ENCODE data around the gene ZDHHC24.
A peak's percentile ranks its signal among the peaks of the same experiment; 100 is the strongest.
"Not testable (repeated sequence)": the region's sequence is repeated elsewhere in the genome, so short reads cannot be mapped to it uniquely, and the experiment has no call there.

ZDHHC24 gene, protein sequence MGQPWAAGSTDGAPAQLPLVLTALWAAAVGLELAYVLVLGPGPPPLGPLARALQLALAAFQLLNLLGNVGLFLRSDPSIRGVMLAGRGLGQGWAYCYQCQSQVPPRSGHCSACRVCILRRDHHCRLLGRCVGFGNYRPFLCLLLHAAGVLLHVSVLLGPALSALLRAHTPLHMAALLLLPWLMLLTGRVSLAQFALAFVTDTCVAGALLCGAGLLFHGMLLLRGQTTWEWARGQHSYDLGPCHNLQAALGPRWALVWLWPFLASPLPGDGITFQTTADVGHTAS

DNA sequence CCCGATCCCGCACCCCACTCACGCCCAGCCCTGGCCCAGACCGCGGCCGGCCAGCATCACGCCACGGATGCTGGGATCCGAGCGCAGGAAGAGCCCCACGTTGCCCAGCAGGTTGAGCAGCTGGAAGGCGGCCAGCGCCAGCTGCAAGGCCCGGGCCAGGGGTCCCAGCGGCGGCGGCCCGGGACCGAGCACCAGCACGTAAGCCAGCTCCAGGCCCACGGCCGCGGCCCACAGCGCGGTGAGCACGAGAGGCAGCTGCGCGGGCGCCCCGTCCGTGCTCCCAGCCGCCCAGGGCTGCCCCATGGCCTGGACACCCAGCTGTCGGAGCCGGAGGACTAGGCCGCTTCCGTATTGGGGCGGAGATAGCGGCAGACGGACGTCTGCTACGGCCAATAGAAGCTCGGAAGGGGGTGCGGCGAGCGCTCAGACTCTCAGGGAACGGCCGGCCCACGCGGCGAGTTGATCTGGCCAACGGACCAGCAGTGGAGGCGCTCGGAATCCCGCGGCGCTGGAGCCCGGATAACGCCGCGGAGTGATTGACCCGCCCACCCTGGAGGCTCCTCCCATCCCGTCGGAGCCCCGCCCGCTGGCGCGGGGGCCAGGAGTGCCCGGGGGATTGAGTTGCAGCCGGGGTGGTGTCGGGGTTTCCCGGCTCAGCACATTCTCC is at the start of gene ZDHHC24:
Gene ZDHHC24, minus strand, starts transcription at position 348 of the 667 bp plus-strand sequence. Its CDS starts 45 bp downstream, at position 303.
- Histone ChIP-seq H3K27ac (ENCODE audit: low read depth, low read length) (peak within 1 kb of the TSS; percentile 59), H3K4me3 (ENCODE audit: low read depth, low read length) (peak within 1 kb of the TSS; percentile 71), H3K9ac (ENCODE audit: low read depth, low read length) (peak within 1 kb of the TSS; percentile 39), H3K4me1 (ENCODE audit: control insufficient read depth, insufficient read depth, low read length) (peaks cover 18% of the 10 kb centered on the region; the same call in 1 of the 2 replicates), H3K36me3 (ENCODE audit: control insufficient read depth, insufficient read depth, low read length) (no peaks in the 10 kb centered on the region; the same call in 1 of the 2 replicates), H3K27me3 (ENCODE audit: control insufficient read depth, insufficient read depth, low read length) (no peaks in the 10 kb centered on the region; the same call in 1 of the 2 replicates), H3K9me3 (ENCODE audit: control insufficient read depth, insufficient read depth, low read length) (no peaks in the 10 kb centered on the region)

DNA sequence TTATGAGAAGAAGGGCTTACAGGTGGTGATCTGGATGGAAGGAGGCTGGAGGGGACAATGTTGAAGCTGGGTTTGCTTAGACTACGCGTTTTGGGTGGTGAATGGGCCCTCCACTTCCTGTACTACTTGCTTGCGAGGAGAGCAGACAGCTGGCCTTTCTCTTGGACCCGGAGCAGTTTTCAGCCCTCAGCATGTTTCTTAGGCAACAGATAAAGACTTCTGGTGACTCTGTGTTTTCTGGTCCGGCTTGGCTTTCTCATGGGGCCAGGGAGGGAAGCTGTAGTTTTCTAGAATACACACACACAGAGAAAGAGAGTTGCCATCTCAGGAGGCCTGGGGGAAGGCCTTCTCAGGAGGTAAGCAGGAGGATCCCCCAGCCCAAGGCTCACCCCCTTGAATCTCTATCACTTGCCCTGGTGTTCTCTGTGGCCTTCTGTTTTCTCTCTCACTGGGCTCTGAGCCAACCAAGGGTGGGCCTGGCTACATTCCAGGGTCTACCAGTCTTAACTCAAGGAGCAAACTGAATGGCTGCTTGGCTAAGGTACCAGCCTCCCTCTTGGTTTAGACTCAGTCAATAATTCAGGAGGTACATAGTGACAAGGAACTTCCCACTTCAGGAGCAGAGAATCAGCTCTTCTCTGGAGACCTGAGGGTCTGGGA is 49.5 kb upstream of the ZDHHC24 start:
- H3K4me3 ChIP-seq (ENCODE audit: low read depth, low read length) = no peak overlapping the region
- no peak overlapping the region for H3K27ac ChIP-seq (ENCODE audit: low read depth, low read length)
- 0 out of 2 replicates have a peak, but pooled peaks cover 5% of the 10 kb centered on the region for H3K4me1 ChIP-seq (ENCODE audit: control insufficient read depth, insufficient read depth, low read length)
- peaks cover 8% of the 10 kb centered on the region for H3K9me3 ChIP-seq (ENCODE audit: control insufficient read depth, insufficient read depth, low read length)
- peaks cover 15% of the 10 kb centered on the region; the same call in 1 of the 2 replicates for H3K36me3 ChIP-seq (ENCODE audit: control insufficient read depth, insufficient read depth, low read length)
- H3K27me3 ChIP-seq (ENCODE audit: control insufficient read depth, insufficient read depth, low read length) = peaks cover 5% of the 10 kb centered on the region; the same call in 1 of the 2 replicates
- H3K9ac ChIP-seq (ENCODE audit: low read depth, low read length) = no peak overlapping the region

DNA sequence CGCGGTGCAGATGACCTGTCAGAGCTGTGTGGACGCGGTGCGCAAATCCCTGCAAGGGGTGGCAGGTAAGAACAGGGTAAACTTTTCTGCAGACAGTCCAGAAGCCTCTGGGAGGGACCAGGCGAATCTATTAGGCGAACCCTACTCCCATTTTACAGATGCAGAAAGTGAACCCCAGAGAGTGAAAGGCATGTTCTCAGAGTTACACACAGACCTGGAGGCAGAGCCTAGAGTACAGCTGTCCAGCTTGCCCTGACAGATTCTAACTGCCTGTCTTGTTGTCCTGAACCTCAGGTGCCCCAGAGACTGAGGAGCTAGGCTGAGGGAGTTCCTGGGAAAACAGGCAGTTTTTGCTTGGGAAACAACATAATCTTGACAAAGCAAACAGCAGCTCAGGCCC is 47.8 kb upstream of the ZDHHC24 start:
- Histone ChIP-seq H3K27me3 (ENCODE audit: control insufficient read depth, insufficient read depth, low read length) (peaks cover 5% of the 10 kb centered on the region; the same call in 1 of the 2 replicates), H3K36me3 (ENCODE audit: control insufficient read depth, insufficient read depth, low read length) (0 out of 2 replicates have a peak, but pooled peaks cover 2% of the 10 kb centered on the region), H3K4me1 (ENCODE audit: control insufficient read depth, insufficient read depth, low read length) (0 out of 2 replicates have a peak, but pooled peaks cover 5% of the 10 kb centered on the region), H3K9ac (ENCODE audit: low read depth, low read length) (no peak overlapping the region), H3K4me3 (ENCODE audit: low read depth, low read length) (peak overlapping the region; percentile 60), H3K9me3 (ENCODE audit: control insufficient read depth, insufficient read depth, low read length) (peaks cover 8% of the 10 kb centered on the region), H3K27ac (ENCODE audit: low read depth, low read length) (no peak overlapping the region)

DNA sequence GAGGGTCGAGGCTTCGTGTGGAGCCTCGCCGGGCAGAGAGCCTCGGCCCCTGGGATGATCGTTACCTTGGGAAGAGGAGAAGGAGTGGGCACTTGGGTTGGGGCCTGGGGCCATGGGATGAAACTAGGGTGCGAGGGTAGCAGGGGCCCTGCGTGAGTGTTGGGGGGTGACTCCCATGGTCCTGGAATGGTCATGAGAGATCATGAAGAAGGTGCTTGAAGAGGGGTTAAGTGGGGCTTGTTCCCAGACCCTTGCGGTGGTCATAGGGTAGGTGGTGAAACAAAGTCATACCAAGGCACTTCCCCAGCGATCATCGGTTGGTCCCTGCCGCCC is 47.4 kb upstream of the ZDHHC24 start:
- 0 out of 2 replicates have a peak, but pooled peaks cover 5% of the 10 kb centered on the region for H3K4me1 ChIP-seq (ENCODE audit: control insufficient read depth, insufficient read depth, low read length)
- peak overlapping the region; percentile 60 for H3K4me3 ChIP-seq (ENCODE audit: low read depth, low read length)

DNA sequence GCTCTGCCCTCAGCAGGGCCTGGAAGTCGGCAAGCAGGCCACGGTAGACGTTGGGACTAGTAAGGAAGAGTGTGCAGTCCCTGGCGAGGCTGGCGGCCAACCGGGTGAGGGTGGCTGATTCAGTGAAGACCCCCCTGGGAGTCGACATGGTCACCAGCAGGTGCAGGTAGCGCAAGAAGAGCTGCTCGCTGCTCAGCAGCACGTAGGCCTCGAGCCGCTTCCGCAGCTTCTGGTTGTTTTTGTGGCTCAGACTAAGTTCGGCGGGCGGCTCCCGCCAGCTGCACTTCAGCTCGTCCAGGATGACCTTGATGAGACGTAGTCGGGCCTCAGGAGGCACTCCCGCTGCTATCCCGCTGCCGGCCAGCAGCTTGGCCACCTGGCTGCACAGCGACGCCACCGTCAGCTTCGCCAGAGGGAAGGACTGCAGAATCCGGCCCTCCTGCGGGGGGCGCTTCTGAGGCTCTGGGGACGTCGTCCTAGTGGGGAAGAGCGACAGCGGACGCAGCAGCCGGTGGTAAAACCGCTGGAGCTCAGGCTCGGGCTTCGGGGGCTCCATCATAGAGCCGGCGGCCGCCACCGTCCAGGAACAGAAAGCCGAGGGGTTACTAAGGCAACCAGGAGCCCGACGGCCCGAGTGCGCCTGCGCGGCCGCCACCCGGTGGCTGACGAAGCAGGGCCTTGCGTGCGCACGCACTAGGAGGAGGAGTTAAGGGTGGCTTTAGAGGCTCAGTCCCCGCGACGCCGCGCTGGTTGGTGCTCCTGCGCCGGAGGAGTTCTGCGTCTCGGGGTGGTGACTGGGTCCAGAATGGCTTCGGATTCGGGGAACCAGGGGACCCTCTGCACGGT is 46.8 kb upstream of the ZDHHC24 start, which contains the start of the genes CCDC87 and CCS:
Gene CCDC87, minus strand, starts transcription at position 607 of the 846 bp plus-strand sequence. Its CDS starts 48 bp downstream, at position 559.
Gene CCS, plus strand, starts transcription at position 729 of the 846 bp plus-strand sequence. Its CDS starts 77 bp downstream, at position 806.
- H3K27me3 ChIP-seq (ENCODE audit: control insufficient read depth, insufficient read depth, low read length) = peaks cover 5% of the 10 kb centered on the region; the same call in 1 of the 2 replicates
- H3K9me3 ChIP-seq (ENCODE audit: control insufficient read depth, insufficient read depth, low read length) = peaks cover 8% of the 10 kb centered on the region
- 0 out of 2 replicates have a peak, but pooled peaks cover 5% of the 10 kb centered on the region for H3K4me1 ChIP-seq (ENCODE audit: control insufficient read depth, insufficient read depth, low read length)
- H3K36me3 ChIP-seq (ENCODE audit: control insufficient read depth, insufficient read depth, low read length) = no peaks in the 10 kb centered on the region
- peak within 1 kb of the TSS; percentile 60 for H3K4me3 ChIP-seq (ENCODE audit: low read depth, low read length)
- peak within 1 kb of the TSS; percentile 19; the same call in 1 of the 2 replicates for H3K9ac ChIP-seq (ENCODE audit: low read depth, low read length)
- H3K27ac ChIP-seq (ENCODE audit: low read depth, low read length) = peak within 1 kb of the TSS; percentile 71

More for the DNA sequence above, 47.4 kb upstream of the ZDHHC24 start:
- Histone ChIP-seq H3K27ac (ENCODE audit: low read depth, low read length) (peak overlapping the region; percentile 71), H3K36me3 (ENCODE audit: control insufficient read depth, insufficient read depth, low read length) (no peaks in the 10 kb centered on the region), H3K27me3 (ENCODE audit: control insufficient read depth, insufficient read depth, low read length) (peaks cover 5% of the 10 kb centered on the region; the same call in 1 of the 2 replicates), H3K9ac (ENCODE audit: low read depth, low read length) (peak overlapping the region; percentile 19; the same call in 1 of the 2 replicates), H3K9me3 (ENCODE audit: control insufficient read depth, insufficient read depth, low read length) (peaks cover 8% of the 10 kb centered on the region)

DNA sequence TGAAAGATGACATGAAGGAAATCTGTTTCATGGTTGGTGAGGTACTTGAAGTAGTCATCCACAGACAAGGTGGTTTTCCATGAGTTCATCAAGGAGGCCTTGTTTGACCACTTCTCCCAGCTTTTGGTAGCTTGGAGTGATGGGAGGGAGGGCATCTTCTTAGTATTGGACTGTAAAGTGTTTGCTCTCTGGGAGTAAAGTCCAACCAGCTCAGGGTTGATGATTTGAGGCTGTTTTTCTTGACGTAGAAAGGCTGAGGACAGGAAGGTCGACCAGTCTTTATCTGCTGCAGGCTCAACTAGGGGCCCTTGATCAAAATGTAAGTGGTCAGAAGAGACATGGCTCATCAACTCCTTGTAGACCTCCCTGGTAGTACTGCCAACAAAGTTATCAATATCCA is 45.3 kb upstream of the ZDHHC24 start:
- H3K36me3 ChIP-seq (ENCODE audit: control insufficient read depth, insufficient read depth, low read length) = no peaks in the 10 kb centered on the region
- H3K9ac ChIP-seq (ENCODE audit: low read depth, low read length) = no peak overlapping the region
- peaks cover 8% of the 10 kb centered on the region for H3K9me3 ChIP-seq (ENCODE audit: control insufficient read depth, insufficient read depth, low read length)

DNA sequence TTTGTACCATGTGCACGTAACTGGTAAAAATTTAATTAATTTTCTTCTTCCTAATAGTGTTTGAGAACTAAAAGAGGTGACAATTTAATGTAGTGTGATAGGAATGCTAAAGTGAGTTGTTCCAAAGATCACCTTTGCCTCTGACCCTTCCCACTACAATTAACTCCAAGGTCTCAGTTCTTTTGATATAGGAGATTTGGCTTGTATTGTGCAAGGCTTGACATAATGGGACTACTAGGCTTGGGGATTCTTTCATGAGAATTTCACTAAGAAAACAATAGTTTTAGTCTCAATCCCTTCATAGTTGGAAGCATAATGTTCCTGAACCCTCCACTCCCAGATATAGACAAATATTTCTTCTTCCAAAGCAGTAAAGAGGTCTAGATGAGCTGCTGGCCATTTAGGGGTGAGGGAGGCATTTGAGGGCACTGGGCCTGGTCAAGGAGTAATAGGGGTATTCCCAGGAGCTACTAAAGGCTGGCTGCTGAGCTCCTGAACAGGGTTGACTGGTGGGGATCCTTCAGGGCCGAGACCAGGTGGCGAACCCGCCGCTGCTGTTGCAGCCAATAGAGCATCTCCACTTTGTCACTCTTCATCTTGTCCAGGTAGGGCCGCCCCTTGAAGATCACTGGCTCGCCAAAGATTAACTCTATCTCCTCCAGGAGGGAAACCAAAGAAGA is 44.3 kb upstream of the ZDHHC24 start:
- 0 out of 2 replicates have a peak, but pooled peaks cover 5% of the 10 kb centered on the region for H3K4me1 ChIP-seq (ENCODE audit: control insufficient read depth, insufficient read depth, low read length)
- H3K9me3 ChIP-seq (ENCODE audit: control insufficient read depth, insufficient read depth, low read length) = peaks cover 14% of the 10 kb centered on the region
- no peak overlapping the region for H3K4me3 ChIP-seq (ENCODE audit: low read depth, low read length)
- no peaks in the 10 kb centered on the region for H3K36me3 ChIP-seq (ENCODE audit: control insufficient read depth, insufficient read depth, low read length)
- no peak overlapping the region for H3K9ac ChIP-seq (ENCODE audit: low read depth, low read length)
- H3K27ac ChIP-seq (ENCODE audit: low read depth, low read length) = no peak overlapping the region
- peaks cover 5% of the 10 kb centered on the region; the same call in 1 of the 2 replicates for H3K27me3 ChIP-seq (ENCODE audit: control insufficient read depth, insufficient read depth, low read length)

More for the DNA sequence above, 45.3 kb upstream of the ZDHHC24 start:
- H3K27me3 ChIP-seq (ENCODE audit: control insufficient read depth, insufficient read depth, low read length) = peaks cover 5% of the 10 kb centered on the region; the same call in 1 of the 2 replicates
- no peak overlapping the region for H3K27ac ChIP-seq (ENCODE audit: low read depth, low read length)
- no peak overlapping the region for H3K4me3 ChIP-seq (ENCODE audit: low read depth, low read length)
- H3K4me1 ChIP-seq (ENCODE audit: control insufficient read depth, insufficient read depth, low read length) = 0 out of 2 replicates have a peak, but pooled peaks cover 5% of the 10 kb centered on the region

DNA sequence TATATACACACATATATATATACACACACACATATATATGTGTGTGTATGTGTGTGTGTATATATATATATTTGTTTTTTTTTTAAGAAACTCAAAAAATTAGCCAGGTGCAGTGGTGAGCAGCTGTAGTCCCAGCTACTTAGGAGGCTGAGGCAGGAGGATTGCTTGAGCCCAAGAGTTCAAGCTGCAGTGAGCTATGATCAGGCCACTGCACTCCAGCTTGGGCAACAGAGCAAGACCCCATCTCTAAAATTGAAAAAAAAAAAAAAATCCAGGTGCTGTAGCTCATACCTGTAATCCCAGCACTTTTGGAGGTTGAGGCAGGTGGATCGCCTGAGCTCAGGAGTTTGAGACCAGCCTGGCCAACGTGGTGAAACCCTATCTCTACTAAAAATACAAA is 43.5 kb upstream of the ZDHHC24 start:
- peaks cover 14% of the 10 kb centered on the region for H3K9me3 ChIP-seq (ENCODE audit: control insufficient read depth, insufficient read depth, low read length)
- H3K27me3 ChIP-seq (ENCODE audit: control insufficient read depth, insufficient read depth, low read length); H3K9ac ChIP-seq (ENCODE audit: low read depth, low read length); H3K27ac ChIP-seq (ENCODE audit: low read depth, low read length); H3K36me3 ChIP-seq (ENCODE audit: control insufficient read depth, insufficient read depth, low read length); H3K4me1 ChIP-seq (ENCODE audit: control insufficient read depth, insufficient read depth, low read length); H3K4me3 ChIP-seq (ENCODE audit: low read depth, low read length): not testable (repeated sequence)

DNA sequence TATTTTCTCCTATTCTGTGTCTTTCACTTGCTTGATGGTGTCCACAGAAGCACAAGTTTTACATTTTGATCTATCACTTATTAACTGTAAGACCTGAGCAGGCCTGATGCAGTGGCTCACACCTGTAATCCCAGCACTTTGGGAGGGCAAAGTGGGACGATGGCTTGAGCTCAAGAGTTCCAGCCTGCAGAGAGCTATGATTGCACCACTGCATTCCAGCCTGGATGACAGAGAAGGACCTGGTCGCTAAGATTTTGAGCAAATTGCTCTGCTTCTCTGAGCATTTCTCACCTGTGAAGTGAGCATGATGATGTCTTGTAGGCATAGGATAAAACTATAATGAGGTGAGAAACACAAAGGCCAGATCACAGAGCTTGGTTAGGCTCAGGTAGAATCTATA is 40.3 kb upstream of the ZDHHC24 start:
- no peak overlapping the region for H3K27ac ChIP-seq (ENCODE audit: low read depth, low read length)
- H3K4me1 ChIP-seq (ENCODE audit: control insufficient read depth, insufficient read depth, low read length) = no peaks in the 10 kb centered on the region
- no peaks in the 10 kb centered on the region for H3K27me3 ChIP-seq (ENCODE audit: control insufficient read depth, insufficient read depth, low read length)
- no peaks in the 10 kb centered on the region for H3K36me3 ChIP-seq (ENCODE audit: control insufficient read depth, insufficient read depth, low read length)
- H3K9me3 ChIP-seq (ENCODE audit: control insufficient read depth, insufficient read depth, low read length) = peaks cover 21% of the 10 kb centered on the region
- H3K4me3 ChIP-seq (ENCODE audit: low read depth, low read length) = no peak overlapping the region
- H3K9ac ChIP-seq (ENCODE audit: low read depth, low read length) = no peak overlapping the region
